SK-N-SH (cell line): Measurements from ENCODE around the gene DCAF11. TPM values are rescaled to one million over a fixed set of nuclear protein-coding genes. Genes with fewer than 3 reads are reported as not detected.

Experiments used
- CTCF ChIA-PET: fragments of 300-600, 350-600 bp; formaldehyde crosslinking; extraction: SDS; loops from one replicate; lab custom pipeline; 2021; lab: Yijun Ruan, JAX
- POLR2A ChIA-PET: fragments of 350-600 bp; sonication (Branson Sonifier 250); formaldehyde crosslinking; extraction: SDS; loops from one replicate; lab custom pipeline; 2020; ENCODE audit warnings: antibody characterized with exemption, inconsistent platforms; lab: Yijun Ruan, JAX
- DNase-seq: peaks from one replicate; pipeline ENCODE4 v3.0.0; 2012
- H2AFZ ChIP-seq: fragments of 200-600 bp; sonication (generic); 2 replicates; pipeline ENCODE4 v1.8.1; 2016; ENCODE audit warnings: antibody characterized with exemption, mild to moderate bottlenecking, low read depth
- H3F3A ChIP-seq: fragments of 200-600 bp; sonication (generic); replicated peaks from 2 replicates; pipeline ENCODE3; 2016; ENCODE audit warnings: antibody characterized with exemption, mild to moderate bottlenecking; ENCODE audit not compliant: insufficient read depth
- H3K27ac ChIP-seq, 2 experiments: fragments of 200-500 bp in 1 of 2; fragments of 200-600 bp in 1 of 2; sonication (Bioruptor generic) in 1 of 2; sonication (generic), shearing (Covaris generic) in 1 of 2; 2 replicates each; pipeline versions ENCODE4 v1.5.1 to v1.6.1; 2014 to 2016; ENCODE audit warnings: low read depth in 2 of 2, inconsistent platforms in 1 of 2, low read length in 1 of 2, mild to moderate bottlenecking in 1 of 2, mixed read lengths in 1 of 2
- H3K27me3 ChIP-seq: fragments of 200-600 bp; sonication (generic), shearing (Covaris generic); 2 replicates; pipeline ENCODE4 v1.6.1; 2016; ENCODE audit warnings: mixed run types; ENCODE audit not compliant: insufficient read depth
- H3K36me3 ChIP-seq, 2 experiments: fragments of 200-500 bp in 1 of 2; fragments of 200-600 bp in 1 of 2; sonication (Bioruptor generic) in 1 of 2; sonication (generic) in 1 of 2; replicated peaks in 1 of 2; 2 replicates each; pipeline versions ENCODE3 to v1.5.1; 2014 to 2016; ENCODE audit warnings: low read length in 1 of 2, mild to moderate bottlenecking in 1 of 2; ENCODE audit not compliant: insufficient read depth in 2 of 2, control insufficient read depth in 1 of 2
- H3K4me1 ChIP-seq, 2 experiments: fragments of 200-500 bp in 1 of 2; fragments of 200-600 bp in 1 of 2; sonication (Bioruptor generic) in 1 of 2; sonication (generic), shearing (Covaris generic) in 1 of 2; 2 replicates each; pipeline versions ENCODE4 v1.5.1 to v1.6.1; 2014 to 2016; ENCODE audit warnings: low read depth in 1 of 2, low read length in 1 of 2, mixed run types in 1 of 2; ENCODE audit not compliant: insufficient read depth in 2 of 2, control insufficient read depth in 1 of 2
- H3K4me2 ChIP-seq: fragments of 200-600 bp; sonication (generic), shearing (Covaris generic); 2 replicates; pipeline ENCODE4 v1.6.1; 2017; ENCODE audit warnings: mixed run types
- H3K4me3 ChIP-seq, 2 experiments: fragments of 200-500 bp in 1 of 2; fragments of 200-600 bp in 1 of 2; sonication (Bioruptor generic) in 1 of 2; sonication (generic), shearing (Covaris generic) in 1 of 2; 2 replicates each; pipeline versions ENCODE4 v1.5.1 to v1.8.1; 2014 to 2016; ENCODE audit warnings: low read depth in 2 of 2, inconsistent platforms in 1 of 2, low read length in 1 of 2, mild to moderate bottlenecking in 1 of 2, mixed read lengths in 1 of 2, moderate library complexity in 1 of 2
- H3K79me2 ChIP-seq: fragments of 200-600 bp; sonication (generic); 2 replicates; pipeline ENCODE4 v1.8.1; 2017; ENCODE audit warnings: mild to moderate bottlenecking; ENCODE audit not compliant: insufficient read depth
- H3K9ac ChIP-seq: fragments of 200-600 bp; sonication (generic); 2 replicates; pipeline ENCODE4 v1.6.1; 2017; ENCODE audit warnings: mixed run types
- H3K9me2 ChIP-seq: fragments of 200-600 bp; sonication (generic); 2 replicates; pipeline ENCODE4 v1.6.1; 2017; ENCODE audit warnings: mixed run types
- H3K9me3 ChIP-seq: fragments of 200-600 bp; sonication (generic); 2 replicates; pipeline ENCODE4 v1.6.1; 2017; ENCODE audit warnings: mixed run types, mild to moderate bottlenecking, moderate library complexity
- H4K20me1 ChIP-seq: fragments of 200-600 bp; sonication (generic); 2 replicates; pipeline ENCODE4 v1.6.1; 2017; ENCODE audit warnings: mild to moderate bottlenecking, mixed run types; ENCODE audit not compliant: insufficient read depth
- ELF1 ChIP-seq: IDR thresholded peaks from 2 replicates; pipeline ENCODE4 v1.4.0; 2012
- FOSL2 ChIP-seq: IDR thresholded peaks from 2 replicates; pipeline ENCODE4 v1.4.0; 2012; ENCODE audit warnings: low read depth, mild to moderate bottlenecking, moderate library complexity, borderline replicate concordance
- JUND ChIP-seq: IDR thresholded peaks from 2 replicates; pipeline ENCODE4 v1.4.0; 2012
- MXI1 ChIP-seq: IDR thresholded peaks from 2 replicates; pipeline ENCODE4 v1.6.1; 2012; ENCODE audit warnings: mild to moderate bottlenecking, low read depth, low read length, improper control_type of control experiment
- NFIC ChIP-seq: IDR thresholded peaks from 2 replicates; pipeline ENCODE4 v1.4.0; 2012; ENCODE audit warnings: borderline replicate concordance
- RAD21 ChIP-seq: IDR thresholded peaks from 2 replicates; pipeline ENCODE4 v1.6.1; 2012; ENCODE audit warnings: mild to moderate bottlenecking, low read length
- TCF12 ChIP-seq: IDR thresholded peaks from 2 replicates; pipeline ENCODE4 v1.4.0; 2012
- TEAD4 ChIP-seq: IDR thresholded peaks from 2 replicates; pipeline ENCODE4 v1.4.0; 2012; ENCODE audit warnings: mild to moderate bottlenecking, borderline replicate concordance; ENCODE audit not compliant: insufficient read depth
- WGBS: methylation state at CpG from one replicate; pipeline ENCODE4 v1.1.6; 2017; ENCODE audit warnings: low lambda C conversion rate; 5-methylcytosine and 5-hydroxymethylcytosine counted together
- polyA plus RNA-seq, 3 experiments: library from polyadenylated mRNA; depleted of rRNA; stranded (reverse); fragments of >200 nt; gene quantifications; 2 replicates each; pipeline ENCODE4 v1.2.3, GENCODE V29; 2012
- TF ChIP-seq, protein P1 (sequence below): IDR thresholded peaks from 2 replicates; pipeline ENCODE4 v1.6.1; 2012; ENCODE audit warnings: mild to moderate bottlenecking, low read depth, low read length, moderate library complexity
- TF ChIP-seq, protein P2 (sequence below): fragments of 200-600 bp; sonication (generic); IDR thresholded peaks from 2 replicates; pipeline ENCODE4 v1.6.1; 2017; ENCODE audit warnings: antibody characterized with exemption, mild to moderate bottlenecking, moderate library complexity
- TF ChIP-seq, protein P3 (sequence below): fragments of 150-350 bp; IDR thresholded peaks from 2 replicates; pipeline ENCODE4 v1.6.1; 2017; ENCODE audit warnings: antibody characterized with exemption, low read length, low read depth, borderline replicate concordance
- TF ChIP-seq, protein P4 (sequence below): IDR thresholded peaks from 2 replicates; pipeline ENCODE4; 2012
- TF ChIP-seq, protein P5 (sequence below): IDR thresholded peaks from 2 replicates; pipeline ENCODE4 v1.4.0; 2012; ENCODE audit warnings: low read depth

DCAF11 gene
- polyA plus RNA-seq, 1 of the 3 experiments (the other 2 are of a cell fraction): 34.6 TPM

DNA sequence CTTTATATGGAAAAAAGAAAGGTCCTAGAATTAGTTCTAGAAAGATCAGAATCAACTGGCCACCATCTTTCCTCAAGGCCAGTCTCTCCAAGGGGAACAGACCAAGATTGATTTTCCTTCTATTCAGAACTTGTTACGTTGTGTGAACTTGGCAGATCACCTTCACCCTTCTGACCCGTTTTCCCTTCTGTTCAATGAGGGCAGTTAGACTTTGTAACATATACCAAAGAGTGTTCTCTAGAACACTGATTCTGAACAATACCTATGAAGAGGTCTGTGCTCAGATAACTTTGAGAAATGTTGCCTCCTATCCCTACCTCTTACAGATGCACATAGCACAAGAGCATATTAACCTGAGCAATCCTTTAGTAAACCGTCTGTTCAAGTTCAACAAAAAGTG, 31.1 kb upstream of the DCAF11 start:
- Histone ChIP-seq H3K9ac (no peak overlapping the region), H3K9me2 (no peaks in the 10 kb centered on the region), H3K9me3 (no peaks in the 10 kb centered on the region), H3K27me3 (0 out of 2 replicates have a peak, but pooled peaks cover 5% of the 10 kb centered on the region), H3K27ac (no peak overlapping the region), H3K79me2 (no peaks in the 10 kb centered on the region), H4K20me1 (no peaks in the 10 kb centered on the region), H3F3A (no peaks in the 10 kb centered on the region), H3K4me3 (no peak overlapping the region), H2AFZ (no peak overlapping the region), H3K36me3 (no peaks in the 10 kb centered on the region), H3K4me2 (no peak overlapping the region), H3K4me1 (peaks cover 0 to 30% of the 10 kb centered on the region in 2 experiments; a peak in 1 of 4 replicates)
- POLR2A ChIA-PET: no interaction called here
- CTCF ChIA-PET: interaction anchor here (21.5 to 42.8 kb wide), 2 partner anchors 17 to 24 kb away, joined by 284 to 1159 read pairs; partner anchors contain the start of gene PCK2
- WGBS: 77% methylated on average over 3 of the region's 3 CpGs
- no peak for DNase-seq
- TF ChIP-seq TCF12: no peak
- TF ChIP-seq, protein P1, sequence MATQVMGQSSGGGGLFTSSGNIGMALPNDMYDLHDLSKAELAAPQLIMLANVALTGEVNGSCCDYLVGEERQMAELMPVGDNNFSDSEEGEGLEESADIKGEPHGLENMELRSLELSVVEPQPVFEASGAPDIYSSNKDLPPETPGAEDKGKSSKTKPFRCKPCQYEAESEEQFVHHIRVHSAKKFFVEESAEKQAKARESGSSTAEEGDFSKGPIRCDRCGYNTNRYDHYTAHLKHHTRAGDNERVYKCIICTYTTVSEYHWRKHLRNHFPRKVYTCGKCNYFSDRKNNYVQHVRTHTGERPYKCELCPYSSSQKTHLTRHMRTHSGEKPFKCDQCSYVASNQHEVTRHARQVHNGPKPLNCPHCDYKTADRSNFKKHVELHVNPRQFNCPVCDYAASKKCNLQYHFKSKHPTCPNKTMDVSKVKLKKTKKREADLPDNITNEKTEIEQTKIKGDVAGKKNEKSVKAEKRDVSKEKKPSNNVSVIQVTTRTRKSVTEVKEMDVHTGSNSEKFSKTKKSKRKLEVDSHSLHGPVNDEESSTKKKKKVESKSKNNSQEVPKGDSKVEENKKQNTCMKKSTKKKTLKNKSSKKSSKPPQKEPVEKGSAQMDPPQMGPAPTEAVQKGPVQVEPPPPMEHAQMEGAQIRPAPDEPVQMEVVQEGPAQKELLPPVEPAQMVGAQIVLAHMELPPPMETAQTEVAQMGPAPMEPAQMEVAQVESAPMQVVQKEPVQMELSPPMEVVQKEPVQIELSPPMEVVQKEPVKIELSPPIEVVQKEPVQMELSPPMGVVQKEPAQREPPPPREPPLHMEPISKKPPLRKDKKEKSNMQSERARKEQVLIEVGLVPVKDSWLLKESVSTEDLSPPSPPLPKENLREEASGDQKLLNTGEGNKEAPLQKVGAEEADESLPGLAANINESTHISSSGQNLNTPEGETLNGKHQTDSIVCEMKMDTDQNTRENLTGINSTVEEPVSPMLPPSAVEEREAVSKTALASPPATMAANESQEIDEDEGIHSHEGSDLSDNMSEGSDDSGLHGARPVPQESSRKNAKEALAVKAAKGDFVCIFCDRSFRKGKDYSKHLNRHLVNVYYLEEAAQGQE: no peak
- TF ChIP-seq, protein P2, sequence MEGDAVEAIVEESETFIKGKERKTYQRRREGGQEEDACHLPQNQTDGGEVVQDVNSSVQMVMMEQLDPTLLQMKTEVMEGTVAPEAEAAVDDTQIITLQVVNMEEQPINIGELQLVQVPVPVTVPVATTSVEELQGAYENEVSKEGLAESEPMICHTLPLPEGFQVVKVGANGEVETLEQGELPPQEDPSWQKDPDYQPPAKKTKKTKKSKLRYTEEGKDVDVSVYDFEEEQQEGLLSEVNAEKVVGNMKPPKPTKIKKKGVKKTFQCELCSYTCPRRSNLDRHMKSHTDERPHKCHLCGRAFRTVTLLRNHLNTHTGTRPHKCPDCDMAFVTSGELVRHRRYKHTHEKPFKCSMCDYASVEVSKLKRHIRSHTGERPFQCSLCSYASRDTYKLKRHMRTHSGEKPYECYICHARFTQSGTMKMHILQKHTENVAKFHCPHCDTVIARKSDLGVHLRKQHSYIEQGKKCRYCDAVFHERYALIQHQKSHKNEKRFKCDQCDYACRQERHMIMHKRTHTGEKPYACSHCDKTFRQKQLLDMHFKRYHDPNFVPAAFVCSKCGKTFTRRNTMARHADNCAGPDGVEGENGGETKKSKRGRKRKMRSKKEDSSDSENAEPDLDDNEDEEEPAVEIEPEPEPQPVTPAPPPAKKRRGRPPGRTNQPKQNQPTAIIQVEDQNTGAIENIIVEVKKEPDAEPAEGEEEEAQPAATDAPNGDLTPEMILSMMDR: no peak
- TF ChIP-seq, protein P3, sequence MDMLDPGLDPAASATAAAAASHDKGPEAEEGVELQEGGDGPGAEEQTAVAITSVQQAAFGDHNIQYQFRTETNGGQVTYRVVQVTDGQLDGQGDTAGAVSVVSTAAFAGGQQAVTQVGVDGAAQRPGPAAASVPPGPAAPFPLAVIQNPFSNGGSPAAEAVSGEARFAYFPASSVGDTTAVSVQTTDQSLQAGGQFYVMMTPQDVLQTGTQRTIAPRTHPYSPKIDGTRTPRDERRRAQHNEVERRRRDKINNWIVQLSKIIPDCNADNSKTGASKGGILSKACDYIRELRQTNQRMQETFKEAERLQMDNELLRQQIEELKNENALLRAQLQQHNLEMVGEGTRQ: no peak
- TF ChIP-seq FOSL2: no peak
- TF ChIP-seq MXI1: no peak
- TF ChIP-seq RAD21: no peak
- no peak for TF ChIP-seq TEAD4
- no peak for TF ChIP-seq ELF1
- no peak for TF ChIP-seq NFIC
- TF ChIP-seq, protein P4, sequence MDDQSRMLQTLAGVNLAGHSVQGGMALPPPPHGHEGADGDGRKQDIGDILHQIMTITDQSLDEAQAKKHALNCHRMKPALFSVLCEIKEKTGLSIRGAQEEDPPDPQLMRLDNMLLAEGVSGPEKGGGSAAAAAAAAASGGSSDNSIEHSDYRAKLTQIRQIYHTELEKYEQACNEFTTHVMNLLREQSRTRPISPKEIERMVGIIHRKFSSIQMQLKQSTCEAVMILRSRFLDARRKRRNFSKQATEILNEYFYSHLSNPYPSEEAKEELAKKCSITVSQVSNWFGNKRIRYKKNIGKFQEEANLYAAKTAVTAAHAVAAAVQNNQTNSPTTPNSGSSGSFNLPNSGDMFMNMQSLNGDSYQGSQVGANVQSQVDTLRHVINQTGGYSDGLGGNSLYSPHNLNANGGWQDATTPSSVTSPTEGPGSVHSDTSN: no peak
- TF ChIP-seq, protein P5, sequence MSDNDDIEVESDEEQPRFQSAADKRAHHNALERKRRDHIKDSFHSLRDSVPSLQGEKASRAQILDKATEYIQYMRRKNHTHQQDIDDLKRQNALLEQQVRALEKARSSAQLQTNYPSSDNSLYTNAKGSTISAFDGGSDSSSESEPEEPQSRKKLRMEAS: no peak
- TF ChIP-seq JUND: no peak
